Stimulated activated CD4-positive, alpha-beta T cell treated with anti-CD3 and anti-CD28 coated beads, Interleukin-2, amount 100 ng/mL, for 4 hours (primary cell): Measurements from ENCODE around the gene PDZRN3.

Experiments
- DNase-seq: peaks from one replicate; pipeline ENCODE4 v3.0.0-alpha.2; 2020; ENCODE audit warnings: low read depth

PDZRN3 gene

GRCh38 chr3:73624821-73625665, at the start of gene PDZRN3:
Gene PDZRN3 (minus strand): TSS chr3:73624941.
- no peak for DNase-seq

GRCh38 chr3:73674280-73674679, 49.5 kb upstream of the PDZRN3 start:
- DNase-seq = no peak

- DNase-seq = no peak
Observed at GRCh38 chr3:73669260-73669659, 44.5 kb upstream of the PDZRN3 start.

- no peak for DNase-seq
Observed at GRCh38 chr3:73668391-73668790, 43.6 kb upstream of the PDZRN3 start.

- no peak for DNase-seq
Observed at GRCh38 chr3:73667889-73668288, 43.1 kb upstream of the PDZRN3 start.

- DNase-seq = no peak
Observed at GRCh38 chr3:73665286-73665685, 40.5 kb upstream of the PDZRN3 start.

- no peak for DNase-seq
Observed at GRCh38 chr3:73664389-73664788, 39.6 kb upstream of the PDZRN3 start.

GRCh38 chr3:73663495-73663894, 38.8 kb upstream of the PDZRN3 start:
- no peak for DNase-seq

- DNase-seq = no peak
Observed at GRCh38 chr3:73661265-73661664, 36.5 kb upstream of the PDZRN3 start.

- DNase-seq = no peak
Observed at GRCh38 chr3:73658227-73658626, 33.5 kb upstream of the PDZRN3 start.

- no peak for DNase-seq
Observed at GRCh38 chr3:73657186-73657585, 32.4 kb upstream of the PDZRN3 start.

- DNase-seq = no peak
Observed at GRCh38 chr3:73656241-73656890, 31.6 kb upstream of the PDZRN3 start.

- no peak for DNase-seq
Observed at GRCh38 chr3:73655197-73655596, 30.5 kb upstream of the PDZRN3 start.

GRCh38 chr3:73653877-73654276, 29.1 kb upstream of the PDZRN3 start:
- no peak for DNase-seq

- no peak for DNase-seq
Observed at GRCh38 chr3:73653351-73653750, 28.6 kb upstream of the PDZRN3 start.

- DNase-seq = no peak
Observed at GRCh38 chr3:73652896-73653295, 28.2 kb upstream of the PDZRN3 start.

GRCh38 chr3:73637042-73637441, 12.3 kb upstream of the PDZRN3 start:
- no peak for DNase-seq

- no peak for DNase-seq
Observed at GRCh38 chr3:73635254-73635653, 10.5 kb upstream of the PDZRN3 start.

GRCh38 chr3:73633916-73634344, 9.2 kb upstream of the PDZRN3 start:
- DNase-seq = no peak

GRCh38 chr3:73633453-73633852, 8.7 kb upstream of the PDZRN3 start:
- no peak for DNase-seq

GRCh38 chr3:73626106-73626505, 1.4 kb upstream of the PDZRN3 start:
- DNase-seq = no peak

GRCh38 chr3:73624017-73624820, 522 bp downstream of the PDZRN3 start:
- DNase-seq = no peak

- no peak for DNase-seq
Observed at GRCh38 chr3:73623346-73623745, 1.4 kb downstream of the PDZRN3 start.
